GM18868 (cell line): ENCODE measurements around the gene NUAK2.

ENCODE experiments used
- ATAC-seq: cut with Tn5 transposase; IDR thresholded peaks from one replicate; pipeline ENCODE4 v1.9.1; 2021; ENCODE audit warnings: mild to moderate bottlenecking, moderate library complexity; ENCODE audit not compliant: unreplicated experiment

Gene NUAK2

GRCh38 chr1:205258719-205259118 is 62.8 kb downstream of the NUAK2 start:
- no peak for ATAC-seq

- no peak for ATAC-seq
Measured at GRCh38 chr1:205258261-205258691, 63.3 kb downstream of the NUAK2 start.

GRCh38 chr1:205257735-205258134 is 63.8 kb downstream of the NUAK2 start:
- ATAC-seq, result no peak

- ATAC-seq, result no peak
Measured at GRCh38 chr1:205256951-205257625, 64.5 kb downstream of the NUAK2 start.

- ATAC-seq, result peak; percentile 67
Measured at GRCh38 chr1:205255941-205256780, 65.4 kb downstream of the NUAK2 start.
